ENCODE results near the gene SLC25A13.

DNA sequence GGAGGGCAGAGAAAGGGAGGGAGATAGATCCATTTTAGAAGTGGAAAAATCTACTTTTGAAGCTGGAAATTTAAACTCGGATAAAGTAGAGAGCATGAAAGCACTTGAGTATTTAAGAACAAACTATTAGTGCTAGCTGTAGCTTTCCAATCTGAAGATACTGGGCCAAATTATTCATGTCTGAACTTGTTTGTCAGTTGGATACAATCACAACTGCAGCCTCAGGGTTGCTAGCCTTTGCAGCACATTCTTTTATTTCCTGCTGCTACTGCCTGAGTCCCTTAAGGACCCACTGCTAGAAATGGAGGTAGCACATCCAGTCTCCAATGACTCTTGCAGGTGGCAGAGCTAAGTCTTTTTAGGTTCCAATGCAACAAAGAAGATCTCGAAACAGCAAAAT lies 8.3 kb upstream of the SLC25A13 start:
- TF ChIP-seq, protein P1, sequence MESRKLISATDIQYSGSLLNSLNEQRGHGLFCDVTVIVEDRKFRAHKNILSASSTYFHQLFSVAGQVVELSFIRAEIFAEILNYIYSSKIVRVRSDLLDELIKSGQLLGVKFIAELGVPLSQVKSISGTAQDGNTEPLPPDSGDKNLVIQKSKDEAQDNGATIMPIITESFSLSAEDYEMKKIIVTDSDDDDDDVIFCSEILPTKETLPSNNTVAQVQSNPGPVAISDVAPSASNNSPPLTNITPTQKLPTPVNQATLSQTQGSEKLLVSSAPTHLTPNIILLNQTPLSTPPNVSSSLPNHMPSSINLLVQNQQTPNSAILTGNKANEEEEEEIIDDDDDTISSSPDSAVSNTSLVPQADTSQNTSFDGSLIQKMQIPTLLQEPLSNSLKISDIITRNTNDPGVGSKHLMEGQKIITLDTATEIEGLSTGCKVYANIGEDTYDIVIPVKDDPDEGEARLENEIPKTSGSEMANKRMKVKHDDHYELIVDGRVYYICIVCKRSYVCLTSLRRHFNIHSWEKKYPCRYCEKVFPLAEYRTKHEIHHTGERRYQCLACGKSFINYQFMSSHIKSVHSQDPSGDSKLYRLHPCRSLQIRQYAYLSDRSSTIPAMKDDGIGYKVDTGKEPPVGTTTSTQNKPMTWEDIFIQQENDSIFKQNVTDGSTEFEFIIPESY (IDR thresholded peaks at IDR 0.05; ENCODE audit: borderline replicate concordance, low read depth): no peak
- TF ChIP-seq EP300 (IDR thresholded peaks at IDR 0.05; ENCODE audit: borderline replicate concordance in 1 of 2, low read depth in 1 of 2, low read length in 1 of 2): no peak
- TF ChIP-seq, protein P2, sequence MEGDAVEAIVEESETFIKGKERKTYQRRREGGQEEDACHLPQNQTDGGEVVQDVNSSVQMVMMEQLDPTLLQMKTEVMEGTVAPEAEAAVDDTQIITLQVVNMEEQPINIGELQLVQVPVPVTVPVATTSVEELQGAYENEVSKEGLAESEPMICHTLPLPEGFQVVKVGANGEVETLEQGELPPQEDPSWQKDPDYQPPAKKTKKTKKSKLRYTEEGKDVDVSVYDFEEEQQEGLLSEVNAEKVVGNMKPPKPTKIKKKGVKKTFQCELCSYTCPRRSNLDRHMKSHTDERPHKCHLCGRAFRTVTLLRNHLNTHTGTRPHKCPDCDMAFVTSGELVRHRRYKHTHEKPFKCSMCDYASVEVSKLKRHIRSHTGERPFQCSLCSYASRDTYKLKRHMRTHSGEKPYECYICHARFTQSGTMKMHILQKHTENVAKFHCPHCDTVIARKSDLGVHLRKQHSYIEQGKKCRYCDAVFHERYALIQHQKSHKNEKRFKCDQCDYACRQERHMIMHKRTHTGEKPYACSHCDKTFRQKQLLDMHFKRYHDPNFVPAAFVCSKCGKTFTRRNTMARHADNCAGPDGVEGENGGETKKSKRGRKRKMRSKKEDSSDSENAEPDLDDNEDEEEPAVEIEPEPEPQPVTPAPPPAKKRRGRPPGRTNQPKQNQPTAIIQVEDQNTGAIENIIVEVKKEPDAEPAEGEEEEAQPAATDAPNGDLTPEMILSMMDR (IDR thresholded peaks at IDR 0.05): no peak
- no peak for TF ChIP-seq MXI1 (IDR thresholded peaks at IDR 0.05; ENCODE audit: low read depth, low read length)
- no peak for TF ChIP-seq RFX5 (IDR thresholded peaks at IDR 0.05; ENCODE audit: low read length)
- no peak for TF ChIP-seq EZH2phosphoT487 (IDR thresholded peaks at IDR 0.05; ENCODE audit: borderline replicate concordance, low read depth)
- TF ChIP-seq NRF1 (IDR thresholded peaks at IDR 0.05; ENCODE audit: low read depth, low read length): no peak
- TF ChIP-seq, protein P3, sequence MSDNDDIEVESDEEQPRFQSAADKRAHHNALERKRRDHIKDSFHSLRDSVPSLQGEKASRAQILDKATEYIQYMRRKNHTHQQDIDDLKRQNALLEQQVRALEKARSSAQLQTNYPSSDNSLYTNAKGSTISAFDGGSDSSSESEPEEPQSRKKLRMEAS (IDR thresholded peaks at IDR 0.05; ENCODE audit: low read depth): no peak
- no peak for TF ChIP-seq SIN3A (IDR thresholded peaks at IDR 0.05; ENCODE audit: borderline replicate concordance, low read depth, low read length)
- no peak for TF ChIP-seq TAF1 (IDR thresholded peaks at IDR 0.05; ENCODE audit: borderline replicate concordance, low read depth, low read length)
- TF ChIP-seq POLR2AphosphoS5 (IDR thresholded peaks at IDR 0.05; ENCODE audit: low read depth, low read length): no peak
